Measurements from ENCODE around the gene RELT. TPM values are rescaled to one million over a fixed set of nuclear protein-coding genes. Genes with fewer than 3 reads are reported as not detected.

Gene RELT
- total RNA-seq, 2 donors from 2014 or later, result 2.0 to 7.0 TPM

DNA sequence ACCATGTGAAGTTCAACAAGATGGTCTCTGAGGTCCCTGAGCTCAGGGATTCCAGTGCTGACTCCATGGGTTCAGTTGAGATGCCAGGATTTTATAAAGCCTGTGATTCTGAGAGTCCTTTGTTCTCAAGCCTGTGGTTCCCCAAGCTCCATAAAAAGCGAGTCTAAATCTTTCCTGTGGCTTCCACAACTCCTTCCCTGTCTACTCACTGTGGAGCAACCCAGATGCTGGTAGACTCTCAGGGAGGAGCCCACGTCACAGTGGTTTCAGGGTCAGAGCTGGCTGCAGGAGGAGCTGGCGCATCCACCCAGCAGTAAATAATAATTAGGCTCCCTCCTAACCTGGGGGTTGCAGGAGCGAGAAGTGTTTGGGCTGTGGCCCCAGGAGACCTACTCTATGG is 2.0 kb upstream of the RELT start:
- DNase-seq (ENCODE audit: low spot score), result no peak
- Histone ChIP-seq H3K4me3 (no peak overlapping the region), H3K27ac (no peak overlapping the region), H3K9me3 (no peaks in the 10 kb centered on the region), H3K27me3 (no peaks in the 10 kb centered on the region), H3K36me3 (no peaks in the 10 kb centered on the region), H3K4me1 (peaks cover 0 to 34% of the 10 kb centered on the region in 2 donors)
- TF ChIP-seq CTCF (IDR thresholded peaks at IDR 0.05), result no peak

- no peak for TF ChIP-seq CTCF (IDR thresholded peaks at IDR 0.05)
- DNase-seq (ENCODE audit: low spot score), result no peak
- H3K4me3 ChIP-seq, result peak overlapping the region in 1 of 2 donors; percentile 83
- H3K27me3 ChIP-seq, result no peaks in the 10 kb centered on the region
- no peaks in the 10 kb centered on the region for H3K36me3 ChIP-seq
- H3K9me3 ChIP-seq, result no peaks in the 10 kb centered on the region
- H3K27ac ChIP-seq, result peak overlapping the region; percentile 89 to 94
- peaks cover 0 to 50% of the 10 kb centered on the region in 2 donors for H3K4me1 ChIP-seq
These were observed 404 bp upstream of the RELT start for GRCh38 chr11:73375830-73376159.

DNA sequence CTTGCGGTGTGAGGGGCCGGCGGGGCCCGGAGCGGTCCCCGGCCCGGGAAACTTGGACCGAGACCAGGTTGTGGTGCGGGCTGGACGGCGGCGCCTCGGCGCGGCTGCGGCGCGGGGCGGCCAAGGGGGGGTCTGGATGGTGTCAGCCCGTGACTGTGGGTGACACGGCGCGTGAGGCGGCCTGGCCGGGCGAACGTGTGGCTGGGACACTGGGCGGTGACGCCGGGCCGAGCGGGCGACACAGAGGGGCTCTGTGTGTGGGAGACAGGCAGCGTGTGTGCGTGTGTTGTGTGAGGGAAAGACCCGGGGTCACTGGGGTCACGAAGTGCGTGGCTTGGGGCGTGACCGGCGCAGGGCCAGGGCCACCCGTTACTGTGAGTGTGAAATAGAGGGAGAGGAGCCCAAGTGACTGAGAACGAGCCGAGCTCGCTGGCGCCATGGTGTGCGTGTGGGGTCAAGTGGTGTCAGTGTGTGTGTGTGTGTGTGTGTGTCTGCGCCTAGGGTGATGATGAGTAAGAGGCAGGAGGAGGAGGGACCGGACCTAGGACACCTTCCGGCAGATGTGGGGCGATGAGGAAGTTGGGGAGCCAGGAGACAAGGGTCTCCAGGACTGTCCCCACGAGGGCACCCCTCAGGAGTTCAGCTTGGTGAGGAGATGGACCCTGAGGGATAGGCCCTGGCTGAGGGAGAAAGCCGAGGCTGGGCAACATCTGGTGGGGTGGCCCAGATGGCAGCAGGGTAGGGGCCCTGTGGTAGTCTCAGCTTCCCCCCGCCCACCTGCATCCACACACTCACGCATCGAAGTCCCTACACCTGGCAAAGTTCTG is 817 bp downstream of the RELT start:
- H3K27me3 ChIP-seq, result no peaks in the 10 kb centered on the region
- no peak for TF ChIP-seq CTCF (IDR thresholded peaks at IDR 0.05)
- no peaks in the 10 kb centered on the region for H3K9me3 ChIP-seq
- DNase-seq (ENCODE audit: low spot score), result peak; percentile 80
- peak overlapping the region; percentile 76 to 83 for H3K4me3 ChIP-seq
- peak overlapping the region; percentile 89 to 94 for H3K27ac ChIP-seq
- H3K36me3 ChIP-seq, result no peaks in the 10 kb centered on the region
- H3K4me1 ChIP-seq, result peaks cover 0 to 62% of the 10 kb centered on the region in 2 donors

- Histone ChIP-seq H3K36me3 (no peaks in the 10 kb centered on the region), H3K4me1 (peaks cover 0 to 76% of the 10 kb centered on the region in 2 donors), H3K9me3 (no peaks in the 10 kb centered on the region), H3K4me3 (no peak overlapping the region), H3K27ac (peak overlapping the region in 1 of 2 donors; percentile 49), H3K27me3 (no peaks in the 10 kb centered on the region)
- DNase-seq (ENCODE audit: low spot score), result no peak
- TF ChIP-seq CTCF (IDR thresholded peaks at IDR 0.05), result no peak
These were observed 3.1 kb downstream of the RELT start for GRCh38 chr11:73379189-73379880.

DNA sequence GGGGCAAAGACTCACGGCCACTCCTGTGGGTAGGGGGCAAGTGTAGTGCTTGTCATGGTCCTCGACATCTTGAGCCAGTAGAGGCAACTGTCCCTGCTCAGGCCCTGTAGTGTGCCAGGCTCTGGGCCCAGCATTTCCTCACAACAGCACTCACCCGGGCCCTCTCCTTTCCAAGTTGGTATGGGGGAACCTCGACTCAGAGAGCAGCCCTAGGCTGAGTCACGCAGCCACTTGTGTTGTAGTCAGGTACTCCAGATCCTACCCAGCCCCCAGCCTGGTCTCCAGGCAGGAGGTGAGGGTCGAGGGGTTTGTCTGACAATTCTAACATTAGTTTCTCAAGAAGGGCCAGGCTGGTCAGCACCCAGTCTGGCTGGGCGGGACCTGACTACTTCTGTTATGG is 4.1 kb downstream of the RELT start:
- H3K4me3 ChIP-seq, result no peak overlapping the region
- no peak for TF ChIP-seq CTCF (IDR thresholded peaks at IDR 0.05)
- no peak for DNase-seq (ENCODE audit: low spot score)
- peak overlapping the region in 1 of 2 donors; percentile 49 for H3K27ac ChIP-seq
- H3K36me3 ChIP-seq, result no peaks in the 10 kb centered on the region
- H3K9me3 ChIP-seq, result no peaks in the 10 kb centered on the region
- peaks cover 0 to 84% of the 10 kb centered on the region in 2 donors for H3K4me1 ChIP-seq
- H3K27me3 ChIP-seq, result no peaks in the 10 kb centered on the region
